Hepatocyte (in vitro differentiated cells): ENCODE results near the gene PZP. TPM values are rescaled to one million over a fixed set of nuclear protein-coding genes. Genes with fewer than 3 reads are reported as not detected.
"Not testable (repeated sequence)": the region's sequence is repeated elsewhere in the genome, so short reads cannot be mapped to it uniquely, and the experiment has no call there.

Experiments used
- DNase-seq: peaks from one replicate; pipeline ENCODE4 v3.0.0-alpha.2; 2016; ENCODE audit warnings: low spot score
- H2AFZ ChIP-seq: fragments of 200-600 bp; sonication (generic); 2 replicates; pipeline ENCODE4 v1.6.0; 2016; ENCODE audit warnings: antibody characterized with exemption, mild to moderate bottlenecking
- H3K27ac ChIP-seq: fragments of 200-600 bp; sonication (generic); 2 replicates; pipeline ENCODE4 v1.5.1; 2016; ENCODE audit warnings: mild to moderate bottlenecking
- H3K27me3 ChIP-seq: fragments of 200-600 bp; sonication (generic); 2 replicates; pipeline ENCODE4 v1.6.1; 2016
- H3K36me3 ChIP-seq: fragments of 200-600 bp; sonication (generic); replicated peaks from 2 replicates; pipeline ENCODE4 v1.5.1; 2016; ENCODE audit warnings: low read depth; ENCODE audit not compliant: insufficient read depth
- H3K4me1 ChIP-seq: fragments of 200-600 bp; sonication (generic); 2 replicates; pipeline ENCODE4 v1.5.1; 2016; ENCODE audit warnings: mild to moderate bottlenecking, moderate library complexity; ENCODE audit not compliant: insufficient read depth
- H3K4me2 ChIP-seq: fragments of 200-600 bp; sonication (generic); 2 replicates; pipeline ENCODE4 v1.6.0; 2016
- H3K4me3 ChIP-seq: fragments of 200-600 bp; sonication (generic); 2 replicates; pipeline ENCODE4 v1.5.1; 2016; ENCODE audit warnings: mild to moderate bottlenecking
- H3K79me2 ChIP-seq: fragments of 200-600 bp; sonication (generic); 2 replicates; pipeline ENCODE4 v1.6.0; 2017; ENCODE audit warnings: mild to moderate bottlenecking
- H3K9me2 ChIP-seq: fragments of 200-600 bp; sonication (generic); replicated peaks from 2 replicates; pipeline ENCODE4 v1.6.0; 2017; ENCODE audit warnings: mild to moderate bottlenecking; ENCODE audit not compliant: insufficient read depth
- H3K9me3 ChIP-seq: fragments of 200-600 bp; sonication (generic); 2 replicates; pipeline ENCODE4 v1.5.1; 2016; ENCODE audit warnings: low read depth, mild to moderate bottlenecking
- H4K20me1 ChIP-seq: fragments of 200-600 bp; sonication (generic); 2 replicates; pipeline ENCODE4 v1.6.0; 2016; ENCODE audit warnings: mild to moderate bottlenecking; ENCODE audit not compliant: insufficient read depth, poor library complexity, severe bottlenecking
- CTCF ChIP-seq: fragments of 200-600 bp; sonication (generic); IDR thresholded peaks from 2 replicates; pipeline ENCODE4 v1.5.1; 2016; ENCODE audit warnings: antibody characterized with exemption, mild to moderate bottlenecking; ENCODE audit not compliant: poor library complexity
- EZH2 ChIP-seq: fragments of 200-600 bp; sonication (generic); IDR thresholded peaks from 2 replicates; pipeline ENCODE4 v1.6.1; 2016; ENCODE audit warnings: antibody characterized with exemption, mild to moderate bottlenecking, borderline replicate concordance
- EZH2phosphoT487 ChIP-seq: fragments of 200-600 bp; sonication (generic); IDR thresholded peaks from one replicate; pipeline ENCODE4 v1.6.1; 2018; ENCODE audit warnings: antibody characterized with exemption, mild to moderate bottlenecking, low read depth, moderate library complexity; ENCODE audit not compliant: unreplicated experiment, severe bottlenecking
- WGBS: methylation state at CpG from one replicate; pipeline ENCODE4 v1.1.6; 2016; ENCODE audit warnings: low lambda C conversion rate; ENCODE audit errors: missing lambda C conversion rate; 5-methylcytosine and 5-hydroxymethylcytosine counted together
- polyA plus RNA-seq: library from polyadenylated mRNA; unstranded; fragments of >200 nt; fragmentation: Nextera tagmentation; extraction: Ambion mirVana; gene quantifications from 2 replicates; pipeline ENCODE4 v1.2.1, GENCODE V29; 2016
- total RNA-seq: library from RNA; depleted of rRNA; stranded (reverse); fragments of >200 nt; gene quantifications from 2 replicates; pipeline ENCODE4 v1.2.3, GENCODE V29; 2014

PZP gene
- total and polyA plus RNA-seq, 2 experiments from 2014 or later = 0.10 to 0.45 TPM

GRCh38 chr12:9235519-9235918 is 27.3 kb upstream of the PZP start:
- Histone ChIP-seq H3K4me1 (no peaks in the 10 kb centered on the region), H3K9me2 (no peaks in the 10 kb centered on the region), H3K27ac (no peak overlapping the region), H3K79me2 (no peaks in the 10 kb centered on the region), H4K20me1 (no peaks in the 10 kb centered on the region), H3K36me3 (no peaks in the 10 kb centered on the region), H2AFZ (no peak overlapping the region), H3K27me3 (no peaks in the 10 kb centered on the region), H3K9me3 (no peaks in the 10 kb centered on the region), H3K4me3 (no peak overlapping the region), H3K4me2 (no peak overlapping the region)
- DNase-seq = no peak
- TF ChIP-seq CTCF = no peak
- no peak for TF ChIP-seq EZH2phosphoT487
- TF ChIP-seq EZH2 = no peak
- 96% methylated on average over 4 of the region's 4 CpGs for WGBS

- no peaks in the 10 kb centered on the region for H3K9me3 ChIP-seq
- no peaks in the 10 kb centered on the region for H3K36me3 ChIP-seq
- no peaks in the 10 kb centered on the region for H4K20me1 ChIP-seq
- 78% methylated on average over 8 of the region's 8 CpGs for WGBS
- DNase-seq = no peak
- no peak overlapping the region for H2AFZ ChIP-seq
- no peaks in the 10 kb centered on the region for H3K79me2 ChIP-seq
- TF ChIP-seq CTCF (no peak), EZH2 (no peak), EZH2phosphoT487 (no peak)
- H3K4me2 ChIP-seq = no peak overlapping the region
- H3K27ac ChIP-seq = no peak overlapping the region
- no peaks in the 10 kb centered on the region for H3K27me3 ChIP-seq
- no peak overlapping the region for H3K4me3 ChIP-seq
- H3K9me2 ChIP-seq = no peaks in the 10 kb centered on the region
- no peaks in the 10 kb centered on the region for H3K4me1 ChIP-seq
Measured at GRCh38 chr12:9227950-9228349, 19.8 kb upstream of the PZP start.

- no peaks in the 10 kb centered on the region for H3K9me3 ChIP-seq
- no peaks in the 10 kb centered on the region for H4K20me1 ChIP-seq
- H3K4me2 ChIP-seq = no peak overlapping the region
- TF ChIP-seq EZH2phosphoT487 (no peak), EZH2 (no peak), CTCF (no peak)
- no peak overlapping the region for H3K27ac ChIP-seq
- H3K79me2 ChIP-seq = no peaks in the 10 kb centered on the region
- no peaks in the 10 kb centered on the region for H3K9me2 ChIP-seq
- H3K4me3 ChIP-seq = no peak overlapping the region
- no peaks in the 10 kb centered on the region for H3K27me3 ChIP-seq
- no peaks in the 10 kb centered on the region for H3K36me3 ChIP-seq
- no peak overlapping the region for H2AFZ ChIP-seq
- WGBS = 86% methylated on average over 2 of the region's 2 CpGs
- no peaks in the 10 kb centered on the region for H3K4me1 ChIP-seq
- no peak for DNase-seq
Measured at GRCh38 chr12:9223830-9224229, 15.6 kb upstream of the PZP start.

- no peaks in the 10 kb centered on the region for H3K36me3 ChIP-seq
- H3K27me3 ChIP-seq = no peaks in the 10 kb centered on the region
- no peak for TF ChIP-seq EZH2phosphoT487
- TF ChIP-seq CTCF = no peak
- TF ChIP-seq EZH2 = no peak
- H3K4me1 ChIP-seq = no peaks in the 10 kb centered on the region
- no peaks in the 10 kb centered on the region for H4K20me1 ChIP-seq
- H3K79me2 ChIP-seq = no peaks in the 10 kb centered on the region
- H3K27ac ChIP-seq = no peak overlapping the region
- no peaks in the 10 kb centered on the region for H3K9me3 ChIP-seq
- no peak overlapping the region for H3K4me3 ChIP-seq
- H2AFZ ChIP-seq = no peak overlapping the region
- no peak for DNase-seq
- WGBS = 50% methylated on average over 1 of the region's 1 CpG
- no peaks in the 10 kb centered on the region for H3K9me2 ChIP-seq
- no peak overlapping the region for H3K4me2 ChIP-seq
Measured at GRCh38 chr12:9221483-9221882, 13.3 kb upstream of the PZP start.

- not testable (repeated sequence) for H3K4me2 ChIP-seq, DNase-seq
- WGBS = 84% methylated on average over 9 of the region's 9 CpGs
Measured at GRCh38 chr12:9221011-9221410, 12.8 kb upstream of the PZP start.

More at GRCh38 chr12:9221011-9221410, 12.8 kb upstream of the PZP start:
- H2AFZ ChIP-seq, H3K9me3 ChIP-seq, H3K4me3 ChIP-seq, H3K27ac ChIP-seq, H3K4me1 ChIP-seq, H3K9me2 ChIP-seq, H3K36me3 ChIP-seq, H3K27me3 ChIP-seq, H3K79me2 ChIP-seq, H4K20me1 ChIP-seq: not testable (repeated sequence)
